Hepatocyte (in vitro differentiated cells): ENCODE data around the gene BCKDK. TPM values are rescaled to one million over a fixed set of nuclear protein-coding genes. Genes with fewer than 3 reads are reported as not detected.
A peak's percentile ranks its signal among the peaks of the same experiment; 100 is the strongest.
"Not testable (repeated sequence)": the region's sequence is repeated elsewhere in the genome, so short reads cannot be mapped to it uniquely, and the experiment has no call there.

Source experiments
- DNase-seq: peaks from one replicate; pipeline ENCODE4 v3.0.0-alpha.2; 2016; ENCODE audit warnings: low spot score
- H2AFZ ChIP-seq: fragments of 200-600 bp; sonication (generic); 2 replicates; pipeline ENCODE4 v1.6.0; 2016; ENCODE audit warnings: antibody characterized with exemption, mild to moderate bottlenecking
- H3K27ac ChIP-seq: fragments of 200-600 bp; sonication (generic); 2 replicates; pipeline ENCODE4 v1.5.1; 2016; ENCODE audit warnings: mild to moderate bottlenecking
- H3K27me3 ChIP-seq: fragments of 200-600 bp; sonication (generic); 2 replicates; pipeline ENCODE4 v1.6.1; 2016
- H3K36me3 ChIP-seq: fragments of 200-600 bp; sonication (generic); replicated peaks from 2 replicates; pipeline ENCODE4 v1.5.1; 2016; ENCODE audit warnings: low read depth; ENCODE audit not compliant: insufficient read depth
- H3K4me1 ChIP-seq: fragments of 200-600 bp; sonication (generic); 2 replicates; pipeline ENCODE4 v1.5.1; 2016; ENCODE audit warnings: mild to moderate bottlenecking, moderate library complexity; ENCODE audit not compliant: insufficient read depth
- H3K4me2 ChIP-seq: fragments of 200-600 bp; sonication (generic); 2 replicates; pipeline ENCODE4 v1.6.0; 2016
- H3K4me3 ChIP-seq: fragments of 200-600 bp; sonication (generic); 2 replicates; pipeline ENCODE4 v1.5.1; 2016; ENCODE audit warnings: mild to moderate bottlenecking
- H3K79me2 ChIP-seq: fragments of 200-600 bp; sonication (generic); 2 replicates; pipeline ENCODE4 v1.6.0; 2017; ENCODE audit warnings: mild to moderate bottlenecking
- H3K9me2 ChIP-seq: fragments of 200-600 bp; sonication (generic); replicated peaks from 2 replicates; pipeline ENCODE4 v1.6.0; 2017; ENCODE audit warnings: mild to moderate bottlenecking; ENCODE audit not compliant: insufficient read depth
- H3K9me3 ChIP-seq: fragments of 200-600 bp; sonication (generic); 2 replicates; pipeline ENCODE4 v1.5.1; 2016; ENCODE audit warnings: low read depth, mild to moderate bottlenecking
- H4K20me1 ChIP-seq: fragments of 200-600 bp; sonication (generic); 2 replicates; pipeline ENCODE4 v1.6.0; 2016; ENCODE audit warnings: mild to moderate bottlenecking; ENCODE audit not compliant: insufficient read depth, poor library complexity, severe bottlenecking
- EZH2 ChIP-seq: fragments of 200-600 bp; sonication (generic); IDR thresholded peaks from 2 replicates; pipeline ENCODE4 v1.6.1; 2016; ENCODE audit warnings: antibody characterized with exemption, mild to moderate bottlenecking, borderline replicate concordance
- EZH2phosphoT487 ChIP-seq: fragments of 200-600 bp; sonication (generic); IDR thresholded peaks from one replicate; pipeline ENCODE4 v1.6.1; 2018; ENCODE audit warnings: antibody characterized with exemption, mild to moderate bottlenecking, low read depth, moderate library complexity; ENCODE audit not compliant: unreplicated experiment, severe bottlenecking
- WGBS: methylation state at CpG from one replicate; pipeline ENCODE4 v1.1.6; 2016; ENCODE audit warnings: low lambda C conversion rate; ENCODE audit errors: missing lambda C conversion rate; 5-methylcytosine and 5-hydroxymethylcytosine counted together
- polyA plus RNA-seq: library from polyadenylated mRNA; unstranded; fragments of >200 nt; fragmentation: Nextera tagmentation; extraction: Ambion mirVana; gene quantifications from 2 replicates; pipeline ENCODE4 v1.2.1, GENCODE V29; 2016
- total RNA-seq: library from RNA; depleted of rRNA; stranded (reverse); fragments of >200 nt; gene quantifications from 2 replicates; pipeline ENCODE4 v1.2.3, GENCODE V29; 2014
- TF ChIP-seq, protein P1 (sequence below): fragments of 200-600 bp; sonication (generic); IDR thresholded peaks from 2 replicates; pipeline ENCODE4 v1.5.1; 2016; ENCODE audit warnings: antibody characterized with exemption, mild to moderate bottlenecking; ENCODE audit not compliant: poor library complexity

BCKDK gene
- total and polyA plus RNA-seq, 2 experiments from 2014 or later, result 27.3 to 75.2 TPM

DNA sequence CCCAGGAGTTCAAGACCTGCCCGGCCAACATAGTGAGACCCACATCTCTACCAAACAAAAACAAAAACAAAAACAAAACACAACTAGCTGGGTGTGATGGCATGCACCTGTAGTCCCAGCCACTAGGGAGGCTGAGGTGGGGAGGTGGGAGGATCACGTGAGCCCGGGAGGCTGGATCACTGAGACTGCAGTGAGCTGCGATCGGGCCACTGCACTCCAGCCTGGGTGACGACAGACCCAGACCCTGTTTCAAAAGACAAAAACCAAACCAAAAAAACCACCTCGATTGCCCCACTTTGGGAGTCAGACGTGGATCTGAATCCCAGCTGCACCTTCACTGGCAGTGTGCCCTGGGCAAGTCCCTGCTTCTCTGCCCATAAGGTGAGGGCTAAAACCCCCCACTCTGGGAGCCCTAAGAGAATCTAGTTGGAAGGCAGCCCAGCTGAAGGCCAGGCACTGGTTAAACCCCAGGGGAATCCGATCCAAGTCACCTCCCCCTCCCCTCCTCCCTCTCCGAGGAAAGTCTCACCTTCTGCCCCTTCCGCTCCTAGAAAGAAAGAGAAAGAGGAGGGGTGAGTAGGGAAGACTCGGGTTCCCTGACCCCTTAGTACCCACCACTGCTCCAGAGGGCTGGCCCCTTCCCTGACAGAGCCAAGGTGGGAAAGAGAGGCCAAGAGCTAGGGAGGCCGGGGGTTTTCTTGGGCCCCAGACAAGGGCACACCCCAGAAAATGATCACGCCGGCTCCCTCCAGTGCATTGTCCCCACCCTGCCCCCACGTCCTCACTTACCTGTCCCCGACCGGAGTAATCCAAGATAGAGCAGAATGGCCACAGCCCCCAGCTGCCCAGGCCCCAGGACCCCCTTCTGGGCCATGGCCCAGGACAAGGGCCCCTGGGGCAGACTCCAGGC lies 26.7 kb downstream of the BCKDK start:
- peak; percentile 80 for DNase-seq
- Histone ChIP-seq H3K9me3 (no peaks in the 10 kb centered on the region), H3K9me2 (no peaks in the 10 kb centered on the region), H4K20me1 (peaks cover 4% of the 10 kb centered on the region), H2AFZ (no peak overlapping the region), H3K27ac (peak overlapping the region; percentile 98), H3K4me3 (peak overlapping the region; percentile 83), H3K4me2 (peak overlapping the region; percentile 76), H3K27me3 (no peaks in the 10 kb centered on the region), H3K4me1 (peaks cover 53% of the 10 kb centered on the region), H3K36me3 (no peaks in the 10 kb centered on the region), H3K79me2 (peaks cover 28% of the 10 kb centered on the region)
- TF ChIP-seq EZH2 (no peak), EZH2phosphoT487 (no peak)
- TF ChIP-seq, protein P1, sequence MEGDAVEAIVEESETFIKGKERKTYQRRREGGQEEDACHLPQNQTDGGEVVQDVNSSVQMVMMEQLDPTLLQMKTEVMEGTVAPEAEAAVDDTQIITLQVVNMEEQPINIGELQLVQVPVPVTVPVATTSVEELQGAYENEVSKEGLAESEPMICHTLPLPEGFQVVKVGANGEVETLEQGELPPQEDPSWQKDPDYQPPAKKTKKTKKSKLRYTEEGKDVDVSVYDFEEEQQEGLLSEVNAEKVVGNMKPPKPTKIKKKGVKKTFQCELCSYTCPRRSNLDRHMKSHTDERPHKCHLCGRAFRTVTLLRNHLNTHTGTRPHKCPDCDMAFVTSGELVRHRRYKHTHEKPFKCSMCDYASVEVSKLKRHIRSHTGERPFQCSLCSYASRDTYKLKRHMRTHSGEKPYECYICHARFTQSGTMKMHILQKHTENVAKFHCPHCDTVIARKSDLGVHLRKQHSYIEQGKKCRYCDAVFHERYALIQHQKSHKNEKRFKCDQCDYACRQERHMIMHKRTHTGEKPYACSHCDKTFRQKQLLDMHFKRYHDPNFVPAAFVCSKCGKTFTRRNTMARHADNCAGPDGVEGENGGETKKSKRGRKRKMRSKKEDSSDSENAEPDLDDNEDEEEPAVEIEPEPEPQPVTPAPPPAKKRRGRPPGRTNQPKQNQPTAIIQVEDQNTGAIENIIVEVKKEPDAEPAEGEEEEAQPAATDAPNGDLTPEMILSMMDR, result no peak
- WGBS, result 10% methylated on average over 17 of the region's 18 CpGs

DNA sequence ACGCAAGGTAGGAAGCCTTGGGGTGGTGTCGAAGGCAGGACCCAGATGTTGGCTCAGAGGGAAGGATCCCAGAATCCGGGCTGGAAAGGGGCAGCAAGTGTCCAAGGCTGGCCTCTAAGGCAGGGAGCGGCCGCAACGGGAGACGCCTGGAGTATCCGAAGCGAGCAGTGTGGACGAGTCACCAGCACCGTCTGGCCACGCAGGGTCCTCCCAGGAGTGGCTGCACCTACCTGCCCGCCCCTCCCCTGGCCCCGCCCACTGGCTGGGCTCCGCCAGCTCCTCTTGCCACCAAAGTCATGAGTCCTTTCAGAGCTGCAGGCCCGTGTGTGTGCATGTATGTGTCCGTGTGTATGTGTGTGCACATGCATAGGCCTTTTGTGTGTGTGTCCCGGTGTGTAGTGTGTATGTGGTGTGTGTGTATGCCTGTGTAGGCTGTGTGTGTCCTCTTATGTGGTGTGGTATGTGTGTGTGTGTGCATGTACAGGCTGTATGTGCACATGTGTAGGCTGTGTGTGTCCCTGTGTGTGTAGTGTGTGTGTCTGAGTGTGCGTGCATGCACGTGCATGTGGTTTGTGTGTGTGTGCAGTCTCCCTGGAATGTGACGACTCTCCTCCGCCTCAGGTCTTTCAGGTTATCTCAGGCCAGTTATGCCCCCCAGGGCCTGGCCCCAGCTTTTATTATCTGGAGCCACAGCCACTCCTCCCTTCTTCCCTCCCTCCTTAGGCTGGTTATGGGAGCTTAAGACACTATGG lies 27.5 kb downstream of the BCKDK start, which contains the start of gene PRSS8:
Gene PRSS8, minus strand, starts transcription at position 193 of the 752 bp plus-strand sequence. CDS start 229 bp downstream, outside the sequence.
- Histone ChIP-seq H3K27me3 (no peaks in the 10 kb centered on the region), H3K9me3 (no peaks in the 10 kb centered on the region), H3K79me2 (peaks cover 28% of the 10 kb centered on the region), H3K4me2 (peak within 1 kb of the TSS; percentile 76), H3K9me2 (no peaks in the 10 kb centered on the region), H3K4me3 (peak within 1 kb of the TSS; percentile 83), H4K20me1 (peaks cover 4% of the 10 kb centered on the region), H3K4me1 (peaks cover 45% of the 10 kb centered on the region), H3K36me3 (no peaks in the 10 kb centered on the region), H3K27ac (peak within 1 kb of the TSS; percentile 98), H2AFZ (no peak within 1 kb of the TSS)
- WGBS, result 22% methylated on average over 18 of the region's 22 CpGs
- peak; percentile 90 for DNase-seq
- TF ChIP-seq EZH2, result no peak
- TF ChIP-seq, protein P1, result no peak
- no peak for TF ChIP-seq EZH2phosphoT487

DNA sequence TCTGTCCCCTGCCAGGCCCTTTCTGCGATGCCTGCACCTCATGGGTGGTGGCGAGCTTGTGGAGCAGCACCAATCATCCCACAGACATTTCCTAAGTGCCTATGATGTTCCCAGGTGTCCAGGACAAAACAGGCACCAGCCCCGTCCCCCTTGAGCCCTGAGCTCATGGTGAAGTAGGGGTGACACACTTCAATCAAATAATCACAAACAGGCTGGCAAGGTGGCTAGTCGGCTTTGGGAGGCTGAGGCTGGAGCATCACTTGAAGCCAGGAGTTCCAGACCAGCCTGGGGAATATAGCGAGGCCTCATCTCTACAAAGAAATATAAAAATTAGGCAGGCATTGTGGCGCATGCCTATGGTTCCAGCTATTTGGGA lies 28.1 kb downstream of the BCKDK start:
- DNase-seq, result no peak
- TF ChIP-seq, protein P1, result no peak
- TF ChIP-seq EZH2, result no peak
- no peak for TF ChIP-seq EZH2phosphoT487
- Histone ChIP-seq H3K9me3 (no peaks in the 10 kb centered on the region), H3K4me2 (peak overlapping the region; percentile 76), H3K36me3 (no peaks in the 10 kb centered on the region), H3K79me2 (peaks cover 28% of the 10 kb centered on the region), H3K27me3 (no peaks in the 10 kb centered on the region), H3K4me1 (peaks cover 44% of the 10 kb centered on the region), H3K9me2 (no peaks in the 10 kb centered on the region), H3K27ac (peak overlapping the region; percentile 98), H3K4me3 (no peak overlapping the region), H2AFZ (no peak overlapping the region), H4K20me1 (peaks cover 4% of the 10 kb centered on the region)
- 88% methylated on average over 6 of the region's 6 CpGs for WGBS

DNA sequence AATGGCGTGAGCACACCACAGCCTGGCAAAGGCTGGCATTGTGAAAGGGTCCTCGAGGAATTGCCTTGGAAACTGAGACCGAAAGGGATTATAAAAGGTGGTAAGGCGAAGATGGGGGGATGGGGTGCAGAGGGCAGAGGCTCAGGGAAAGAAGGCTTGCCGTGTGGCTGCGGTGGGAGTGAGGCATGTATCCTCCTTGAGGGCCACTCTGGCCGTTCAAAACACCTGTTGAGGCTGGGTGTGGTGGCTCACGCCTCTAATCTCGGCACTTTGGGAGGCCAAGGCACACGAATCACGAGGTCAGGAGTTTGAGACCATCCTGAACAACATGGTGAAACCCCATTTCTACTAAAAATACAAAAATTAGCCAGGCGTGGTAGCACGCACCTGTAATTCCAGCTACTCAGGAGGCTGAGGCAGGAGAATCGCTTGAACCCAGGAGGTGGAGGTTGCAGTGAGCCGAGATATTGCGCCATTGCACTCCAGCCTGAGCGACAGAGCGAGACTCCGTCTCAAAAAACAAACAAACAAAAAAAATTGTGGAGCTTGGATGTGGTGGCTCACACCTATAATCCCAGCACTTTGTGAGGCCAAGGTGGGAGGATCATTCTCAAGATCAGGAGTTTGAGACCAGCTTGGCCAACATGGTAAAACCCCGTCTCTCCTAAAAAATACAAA lies 28.8 kb downstream of the BCKDK start:
- not testable (repeated sequence) for H4K20me1 ChIP-seq, H2AFZ ChIP-seq, H3K4me3 ChIP-seq, H3K9me3 ChIP-seq, H3K27ac ChIP-seq, H3K36me3 ChIP-seq, H3K27me3 ChIP-seq, DNase-seq, H3K4me2 ChIP-seq, H3K9me2 ChIP-seq
- 95% methylated on average over 20 of the region's 20 CpGs for WGBS
- Histone ChIP-seq H3K79me2 (peaks cover 28% of the 10 kb centered on the region), H3K4me1 (peaks cover 41% of the 10 kb centered on the region)
